Skeletal muscle tissue (tissue), 4 donors: ENCODE measurements around the gene DGKI. TPM values are rescaled to one million over a fixed set of nuclear protein-coding genes. Genes with fewer than 3 reads are reported as not detected.
A peak's percentile ranks its signal among the peaks of the same experiment; 100 is the strongest.

Experiments used
- H3K27ac ChIP-seq: one replicate; pipeline ENCODE4 v1.7.0; 2013; ENCODE audit warnings: mild to moderate bottlenecking, low read depth, low read length, inconsistent platforms
- H3K27me3 ChIP-seq, 3 donors: one replicate each; pipeline ENCODE4 v1.7.0; 2013; ENCODE audit warnings: low read length in 3 of 3; ENCODE audit not compliant: control insufficient read depth in 3 of 3, insufficient read depth in 3 of 3
- H3K36me3 ChIP-seq, 3 donors: one replicate each; pipeline ENCODE4 v1.7.0; 2013; ENCODE audit warnings: low read length in 3 of 3; ENCODE audit not compliant: control insufficient read depth in 3 of 3, insufficient read depth in 3 of 3
- H3K4me1 ChIP-seq, 3 donors: one replicate each; pipeline ENCODE4 v1.7.0; 2013; ENCODE audit warnings: low read length in 3 of 3, mild to moderate bottlenecking in 3 of 3; ENCODE audit not compliant: control insufficient read depth in 3 of 3, insufficient read depth in 3 of 3
- H3K4me3 ChIP-seq, 3 donors: one replicate each; pipeline ENCODE4 v1.7.0; 2013; ENCODE audit warnings: low read length in 3 of 3
- H3K9ac ChIP-seq, 3 donors: one replicate each; pipeline ENCODE4 v1.7.0; 2013; ENCODE audit warnings: low read length in 3 of 3, mild to moderate bottlenecking in 3 of 3, moderate library complexity in 2 of 3, low read depth in 1 of 3
- H3K9me3 ChIP-seq, 3 donors: one replicate each; pipeline ENCODE4 v1.7.0; 2013; ENCODE audit warnings: low read length in 3 of 3; ENCODE audit not compliant: control insufficient read depth in 3 of 3
- total RNA-seq: library from RNA; depleted of rRNA; stranded (reverse); fragments of >200 nt; gene quantifications from one replicate; pipeline ENCODE4 v1.2.3, GENCODE V29; 2014
- donor health status: Osteomylitis.

Gene DGKI
- total RNA-seq, 1 donor from 2014 or later, result 1.0 TPM

DNA sequence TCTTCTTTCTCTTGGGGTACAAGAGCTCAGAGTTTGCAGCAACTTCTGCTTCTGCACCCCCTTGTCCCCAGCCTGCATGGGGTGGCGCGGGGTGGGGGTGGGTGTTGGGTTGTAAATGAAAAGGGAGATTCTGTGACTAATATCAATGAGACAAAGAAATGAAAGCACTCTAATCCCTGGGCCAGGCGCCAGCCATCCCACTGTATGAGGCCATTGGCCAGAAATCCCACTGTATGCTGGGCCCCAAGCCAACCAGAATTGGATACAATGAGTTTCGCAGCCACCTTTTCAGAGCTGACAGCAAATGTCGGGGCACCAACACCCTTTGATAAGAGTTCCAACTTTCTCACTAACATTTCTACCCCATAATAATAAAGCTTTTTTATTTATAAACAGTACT is 492.4 kb downstream of the DGKI start:
- H3K36me3 ChIP-seq, result no peaks in the 10 kb centered on the region
- no peaks in the 10 kb centered on the region for H3K4me1 ChIP-seq

DNA sequence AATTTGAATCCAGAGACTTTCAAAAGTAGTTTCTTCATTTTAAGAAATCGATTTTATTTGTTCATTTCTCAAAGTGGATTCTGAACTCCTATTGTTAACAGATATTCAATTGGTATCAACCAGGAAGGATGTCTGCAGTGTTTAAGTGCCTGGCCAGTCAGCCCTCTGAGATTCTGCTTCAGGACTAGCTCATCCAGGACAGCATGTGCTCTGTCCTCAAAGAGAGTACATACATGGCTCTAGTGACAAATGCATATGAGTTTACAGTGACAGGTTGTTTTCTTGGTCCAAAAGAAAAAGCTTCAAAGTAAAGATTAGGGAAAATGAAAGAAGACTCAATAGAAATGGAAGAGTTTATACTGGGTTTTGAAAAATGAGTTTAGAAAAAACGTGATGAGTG is 494.8 kb downstream of the DGKI start:
- Histone ChIP-seq H3K27me3 (no peaks in the 10 kb centered on the region), H3K27ac (no peak overlapping the region), H3K9ac (no peak overlapping the region), H3K36me3 (no peaks in the 10 kb centered on the region), H3K4me3 (no peak overlapping the region), H3K4me1 (no peaks in the 10 kb centered on the region), H3K9me3 (no peaks in the 10 kb centered on the region)

More for the DNA sequence above, 492.4 kb downstream of the DGKI start:
- H3K4me3 ChIP-seq, result no peak overlapping the region
- H3K27ac ChIP-seq, result no peak overlapping the region
- H3K9ac ChIP-seq, result no peak overlapping the region
- H3K9me3 ChIP-seq, result no peaks in the 10 kb centered on the region
- H3K27me3 ChIP-seq, result no peaks in the 10 kb centered on the region

DNA sequence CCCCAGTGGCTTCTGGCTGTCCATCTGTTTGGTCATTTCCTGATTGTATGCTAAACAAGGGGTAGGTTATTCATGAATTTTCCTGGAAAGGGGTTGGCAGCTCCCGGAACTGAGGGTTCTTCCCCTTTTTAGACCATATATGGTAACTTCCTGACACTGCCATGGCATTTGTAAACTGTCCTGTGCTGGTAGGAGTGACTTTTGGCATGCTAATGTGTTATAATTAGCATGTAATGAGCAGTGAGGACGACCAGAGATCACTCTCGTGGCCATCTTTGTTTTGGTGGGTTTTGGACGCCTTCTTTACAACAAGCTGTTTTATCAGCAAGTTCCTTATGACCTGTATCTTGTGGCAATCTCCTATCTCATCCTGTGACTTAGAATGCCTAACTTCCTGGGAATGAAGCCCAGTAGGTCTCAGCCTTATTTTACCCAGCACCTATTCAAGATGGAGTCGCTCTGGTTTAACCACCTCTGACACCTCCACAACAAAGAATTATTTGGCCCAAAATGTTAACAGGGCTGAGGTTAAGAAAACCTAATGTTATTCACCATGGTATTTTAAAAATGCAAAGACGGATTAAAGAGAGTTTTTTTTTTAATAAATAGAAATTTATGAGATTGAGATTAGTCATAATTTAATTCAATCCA is 500.9 kb downstream of the DGKI start:
- H3K4me1 ChIP-seq, result peaks cover 3 to 6% (median 6%) of the 10 kb centered on the region in 3 donors
- no peak overlapping the region for H3K4me3 ChIP-seq
- peaks cover 0 to 2% (median 0%) of the 10 kb centered on the region in 3 donors for H3K27me3 ChIP-seq
- H3K36me3 ChIP-seq, result no peaks in the 10 kb centered on the region
- H3K9ac ChIP-seq, result no peak overlapping the region
- no peaks in the 10 kb centered on the region for H3K9me3 ChIP-seq
- no peak overlapping the region for H3K27ac ChIP-seq

DNA sequence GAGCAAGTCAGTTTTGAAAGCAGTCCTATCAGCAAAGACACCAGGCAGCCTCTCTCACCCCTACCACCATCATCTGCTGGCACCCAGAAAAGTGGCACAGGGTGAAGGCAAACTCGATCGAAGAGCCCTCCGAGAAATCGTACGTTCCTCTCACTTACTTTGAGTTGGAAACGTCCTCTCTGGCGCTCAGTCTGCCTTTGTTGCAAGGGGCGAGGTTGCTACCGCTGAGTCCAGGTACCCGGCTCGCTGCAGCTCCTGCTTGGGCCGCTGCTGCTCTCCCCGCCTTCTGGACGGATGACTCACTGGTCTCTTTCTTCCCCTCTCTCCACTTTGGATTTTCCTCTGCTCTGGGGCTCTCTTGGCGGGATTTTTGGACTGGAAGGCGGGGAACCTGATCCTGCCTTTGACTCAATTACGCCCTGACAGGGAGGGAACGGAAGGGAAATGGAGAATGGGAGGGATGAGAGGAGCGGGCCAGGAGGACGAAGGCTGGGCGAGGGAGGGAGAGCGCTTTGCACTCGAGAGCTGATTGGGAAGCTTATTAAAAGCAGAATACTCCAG is 503.4 kb downstream of the DGKI start, which contains the start of gene PTN:
Gene PTN, minus strand, starts transcription at position 453 of the 561 bp plus-strand sequence. CDS start 88,760 bp downstream, outside the sequence.
- Histone ChIP-seq H3K4me1 (peaks cover 3 to 6% (median 6%) of the 10 kb centered on the region in 3 donors), H3K9me3 (no peaks in the 10 kb centered on the region), H3K27me3 (peaks cover 0 to 2% (median 0%) of the 10 kb centered on the region in 3 donors), H3K27ac (no peak within 1 kb of the TSS), H3K36me3 (no peaks in the 10 kb centered on the region), H3K9ac (peak within 1 kb of the TSS in 2 of 3 donors; percentile 17 to 33), H3K4me3 (peak within 1 kb of the TSS; percentile 41 to 53 (median 49))

DNA sequence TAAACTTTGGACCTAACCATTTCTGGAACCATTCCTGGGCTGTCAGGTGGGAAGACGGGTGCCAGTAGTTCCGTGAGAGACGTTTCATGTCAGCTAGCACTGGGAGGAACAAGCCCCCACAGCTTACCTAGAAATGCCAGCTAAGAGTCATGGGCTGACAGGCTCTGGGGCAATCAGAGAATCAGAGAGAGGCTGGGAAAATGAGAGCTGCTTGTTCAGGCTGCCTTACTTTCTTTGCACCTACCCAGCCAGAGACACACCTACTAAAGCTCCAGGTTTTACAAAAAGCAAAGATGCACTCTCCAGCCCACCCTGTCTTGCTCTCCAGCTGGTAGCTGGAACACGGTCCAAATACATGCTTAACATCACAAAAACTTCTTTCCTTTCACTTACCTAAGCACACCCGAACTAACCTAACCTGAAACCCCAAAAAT is 503.9 kb downstream of the DGKI start:
- peak overlapping the region in 2 of 3 donors; percentile 49 to 53 for H3K4me3 ChIP-seq
- H3K36me3 ChIP-seq, result no peaks in the 10 kb centered on the region
- H3K9ac ChIP-seq, result no peak overlapping the region
- no peaks in the 10 kb centered on the region for H3K9me3 ChIP-seq
- peaks cover 3 to 6% (median 6%) of the 10 kb centered on the region in 3 donors for H3K4me1 ChIP-seq
- H3K27me3 ChIP-seq, result peaks cover 0 to 2% (median 0%) of the 10 kb centered on the region in 3 donors
- no peak overlapping the region for H3K27ac ChIP-seq

DNA sequence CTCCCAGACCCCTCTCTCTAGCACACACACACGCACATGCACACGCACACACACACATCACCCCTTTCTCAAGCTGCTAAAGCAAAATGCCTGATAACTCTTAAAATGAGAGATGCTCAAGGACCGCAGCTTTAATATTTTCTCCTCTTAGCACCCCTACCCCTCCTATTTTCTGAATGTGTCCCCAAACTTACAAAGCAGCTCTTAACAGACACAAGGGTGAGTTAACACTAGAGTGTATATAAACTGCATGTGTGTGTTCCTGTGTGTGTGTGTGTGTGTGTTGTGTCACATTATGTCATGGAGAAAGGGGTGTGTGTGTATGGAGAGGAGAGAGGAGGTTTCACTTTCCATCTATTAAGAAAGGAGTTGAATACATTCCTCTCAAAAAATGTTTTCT is 504.5 kb downstream of the DGKI start:
- Histone ChIP-seq H3K27me3 (peaks cover 0 to 2% (median 0%) of the 10 kb centered on the region in 3 donors), H3K9me3 (no peaks in the 10 kb centered on the region), H3K9ac (no peak overlapping the region), H3K36me3 (no peaks in the 10 kb centered on the region), H3K27ac (no peak overlapping the region), H3K4me3 (no peak overlapping the region), H3K4me1 (peaks cover 3 to 6% (median 6%) of the 10 kb centered on the region in 3 donors)

DNA sequence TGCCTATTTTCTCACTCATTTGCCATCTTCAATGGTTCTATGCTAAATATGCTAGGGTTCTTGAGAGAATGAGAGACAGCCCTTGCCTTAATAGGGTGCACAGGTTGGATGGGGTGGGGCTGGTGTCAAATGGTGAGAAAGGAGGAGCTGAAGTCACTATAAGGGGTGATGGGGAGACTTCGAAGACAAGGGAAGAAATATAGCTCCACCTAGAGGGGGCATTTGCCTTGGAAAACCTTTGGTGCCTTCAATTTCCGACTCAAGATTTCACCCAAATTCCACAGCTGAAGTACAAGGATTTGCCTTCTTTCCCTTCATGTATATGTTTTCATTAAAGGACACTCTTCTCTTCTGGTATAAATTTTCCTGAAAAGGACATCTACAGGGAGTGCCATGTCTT is 508.9 kb downstream of the DGKI start:
- Histone ChIP-seq H3K4me1 (peaks cover 0 to 2% (median 1%) of the 10 kb centered on the region in 3 donors), H3K9ac (no peak overlapping the region), H3K36me3 (no peaks in the 10 kb centered on the region), H3K9me3 (no peaks in the 10 kb centered on the region), H3K27me3 (no peaks in the 10 kb centered on the region), H3K27ac (no peak overlapping the region), H3K4me3 (no peak overlapping the region)

DNA sequence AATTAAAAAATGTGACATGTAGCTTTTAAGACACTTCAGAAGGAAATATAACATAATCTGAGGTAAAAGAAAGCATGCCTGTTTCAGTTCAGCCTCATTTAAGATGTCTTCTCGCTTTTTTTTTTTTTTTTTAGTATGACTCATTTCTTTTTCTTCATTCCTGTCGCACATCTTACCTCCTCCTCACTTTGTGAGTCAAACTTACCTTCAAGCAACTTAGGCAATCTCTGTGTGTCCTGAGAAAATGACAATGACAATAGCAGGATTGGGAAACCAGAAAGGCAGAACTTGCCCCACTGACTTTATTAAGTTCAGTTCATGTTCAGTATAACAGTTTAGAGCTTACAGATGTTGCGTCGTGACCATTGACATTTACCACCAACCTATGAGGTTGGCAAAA is 511.0 kb downstream of the DGKI start:
- no peaks in the 10 kb centered on the region for H3K4me1 ChIP-seq
- H3K27me3 ChIP-seq, result no peaks in the 10 kb centered on the region
- no peak overlapping the region for H3K4me3 ChIP-seq
- no peaks in the 10 kb centered on the region for H3K9me3 ChIP-seq
- no peak overlapping the region for H3K9ac ChIP-seq
- H3K36me3 ChIP-seq, result no peaks in the 10 kb centered on the region
- H3K27ac ChIP-seq, result no peak overlapping the region

DNA sequence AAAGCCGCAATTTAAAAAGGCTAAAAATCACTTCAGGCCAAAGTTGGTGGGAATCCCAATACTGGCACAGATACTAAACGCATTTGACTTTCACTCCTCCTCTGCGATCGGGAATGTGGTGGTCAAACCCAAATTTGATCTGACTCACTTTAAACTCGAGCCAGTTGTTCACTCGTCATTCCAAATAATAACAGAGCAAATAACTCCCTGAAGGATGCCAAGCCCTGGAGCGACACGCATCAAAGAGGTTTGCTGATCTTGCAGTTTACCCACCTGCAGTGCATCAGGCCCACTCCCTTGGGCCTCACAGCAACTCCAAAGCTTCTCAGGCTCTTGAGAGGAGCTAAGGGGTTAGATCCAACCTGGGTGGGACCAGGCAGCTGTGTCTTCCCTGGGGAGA is 515.4 kb downstream of the DGKI start:
- H3K36me3 ChIP-seq, result no peaks in the 10 kb centered on the region
- no peak overlapping the region for H3K4me3 ChIP-seq
- H3K9me3 ChIP-seq, result no peaks in the 10 kb centered on the region
- no peak overlapping the region for H3K27ac ChIP-seq
- H3K27me3 ChIP-seq, result no peaks in the 10 kb centered on the region
- H3K4me1 ChIP-seq, result no peaks in the 10 kb centered on the region
- H3K9ac ChIP-seq, result no peak overlapping the region
